ENCODE data around the gene TAS2R46.
"Not testable (repeated sequence)": the region's sequence is repeated elsewhere in the genome, so short reads cannot be mapped to it uniquely, and the experiment has no call there.

Gene TAS2R46, protein sequence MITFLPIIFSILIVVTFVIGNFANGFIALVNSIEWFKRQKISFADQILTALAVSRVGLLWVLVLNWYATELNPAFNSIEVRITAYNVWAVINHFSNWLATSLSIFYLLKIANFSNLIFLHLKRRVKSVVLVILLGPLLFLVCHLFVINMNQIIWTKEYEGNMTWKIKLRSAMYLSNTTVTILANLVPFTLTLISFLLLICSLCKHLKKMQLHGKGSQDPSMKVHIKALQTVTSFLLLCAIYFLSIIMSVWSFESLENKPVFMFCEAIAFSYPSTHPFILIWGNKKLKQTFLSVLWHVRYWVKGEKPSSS

DNA sequence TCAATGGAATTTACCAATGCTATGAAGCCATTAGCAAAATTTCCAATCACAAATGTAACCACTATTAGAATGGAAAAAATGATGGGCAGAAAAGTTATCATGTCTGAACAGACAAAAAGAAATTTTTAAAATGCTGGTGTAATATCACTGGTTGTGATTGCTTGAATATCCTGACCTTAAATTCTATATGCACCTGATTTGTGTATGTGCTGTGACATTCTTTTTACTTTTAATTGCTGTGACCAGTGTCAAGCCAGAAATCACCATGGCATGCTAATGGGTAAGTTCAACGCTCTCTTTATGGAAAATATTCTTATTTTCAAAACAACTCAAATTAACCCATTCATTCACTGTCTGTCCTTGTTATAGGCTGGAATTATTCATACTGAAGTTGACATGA lies at the start of gene TAS2R46:
Gene TAS2R46, minus strand, starts transcription at position 101 of the 400 bp plus-strand sequence. Its CDS starts 0 bp downstream, at position 101.
- DNase-seq (ENCODE audit: low spot score); in situ Hi-C loops (cut with MboI; ENCODE audit: low pct_unique_long_range_greater_than_20kb, low sequenced_read_pairs, unreplicated experiment): not testable (repeated sequence)

DNA sequence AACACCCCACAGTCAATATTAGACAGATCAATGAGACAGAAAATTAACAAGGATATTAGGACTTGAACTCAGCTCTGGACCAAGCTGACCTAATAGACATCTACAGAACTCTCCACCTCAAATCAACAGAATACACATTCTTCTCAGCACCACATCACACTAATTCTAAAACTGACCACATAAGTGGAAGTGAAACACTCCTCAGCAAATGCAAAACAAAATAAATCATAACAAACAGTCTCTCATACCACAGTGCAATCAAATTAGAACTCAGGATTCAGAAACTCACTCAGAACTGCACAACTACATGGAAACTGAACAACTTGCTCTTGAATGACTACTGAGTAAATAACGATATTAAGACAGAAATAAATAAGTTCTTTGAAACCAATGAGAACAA lies 49.1 kb upstream of the TAS2R46 start:
- in situ Hi-C loops (cut with MboI; ENCODE audit: low pct_unique_long_range_greater_than_20kb, low sequenced_read_pairs, unreplicated experiment); DNase-seq (ENCODE audit: low spot score): not testable (repeated sequence)

GRCh38 chr12:11108862-11109261 lies 46.8 kb upstream of the TAS2R46 start:
- no peak for DNase-seq (ENCODE audit: low spot score)
- in situ Hi-C loops (cut with MboI; ENCODE audit: low pct_unique_long_range_greater_than_20kb, low sequenced_read_pairs, unreplicated experiment), result no loop called here
- no peak for TF ChIP-seq CTCF (IDR thresholded peaks at IDR 0.05; ENCODE audit: extremely low read depth, insufficient read depth, missing control alignments)

- no peak for DNase-seq (ENCODE audit: low spot score)
- in situ Hi-C loops (cut with MboI; ENCODE audit: low pct_unique_long_range_greater_than_20kb, low sequenced_read_pairs, unreplicated experiment), result no loop called here
Measured at GRCh38 chr12:11107719-11108118, 45.6 kb upstream of the TAS2R46 start.

GRCh38 chr12:11106288-11106687 lies 44.2 kb upstream of the TAS2R46 start:
- no peak for TF ChIP-seq CTCF (IDR thresholded peaks at IDR 0.05; ENCODE audit: extremely low read depth, insufficient read depth, missing control alignments)
- no peak for DNase-seq (ENCODE audit: low spot score)
- in situ Hi-C loops (cut with MboI; ENCODE audit: low pct_unique_long_range_greater_than_20kb, low sequenced_read_pairs, unreplicated experiment), result no loop called here

More at GRCh38 chr12:11107719-11108118, 45.6 kb upstream of the TAS2R46 start:
- no peak for TF ChIP-seq CTCF (IDR thresholded peaks at IDR 0.05; ENCODE audit: extremely low read depth, insufficient read depth, missing control alignments)

DNA sequence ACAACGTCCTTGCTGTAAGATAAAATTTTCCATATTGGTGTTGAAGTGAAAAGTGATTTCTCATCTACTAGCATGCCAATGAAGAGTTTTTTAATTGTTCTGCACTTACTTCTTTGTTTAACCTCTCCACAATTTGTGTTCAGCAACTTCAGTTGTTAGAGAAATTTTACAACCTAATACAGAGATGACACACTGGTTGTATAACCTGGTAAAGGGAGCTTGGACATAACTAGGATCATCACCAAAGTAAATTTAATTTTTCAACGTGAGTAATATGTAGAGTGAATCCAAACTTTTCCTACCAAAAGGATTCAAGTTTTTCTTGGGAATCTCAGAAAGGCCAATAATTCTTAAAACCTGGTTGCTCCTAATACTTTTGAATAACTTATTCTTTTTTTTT lies 43.5 kb upstream of the TAS2R46 start:
- no peak for DNase-seq (ENCODE audit: low spot score)
- TF ChIP-seq CTCF (IDR thresholded peaks at IDR 0.05; ENCODE audit: extremely low read depth, insufficient read depth, missing control alignments), result no peak
- in situ Hi-C loops (cut with MboI; ENCODE audit: low pct_unique_long_range_greater_than_20kb, low sequenced_read_pairs, unreplicated experiment), result no loop called here

DNA sequence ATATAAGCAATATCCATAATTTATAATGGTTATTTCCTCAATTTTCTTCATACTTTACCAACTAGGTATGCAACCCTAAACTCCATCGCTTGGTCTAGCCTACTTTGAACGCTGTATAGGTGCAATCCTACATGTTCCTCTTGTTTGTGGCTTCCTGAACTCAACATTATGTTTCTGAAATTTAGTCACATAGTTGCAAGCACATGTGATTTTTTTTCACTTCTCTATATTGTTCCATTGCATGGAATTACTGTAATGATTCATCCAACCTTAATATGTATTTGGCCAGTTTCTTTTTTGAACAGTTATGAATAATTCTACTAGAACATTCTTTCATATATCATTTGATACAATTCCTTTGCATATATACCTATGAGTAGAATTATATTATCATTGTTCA lies 32.8 kb upstream of the TAS2R46 start:
- in situ Hi-C loops (cut with MboI; ENCODE audit: low pct_unique_long_range_greater_than_20kb, low sequenced_read_pairs, unreplicated experiment), result not testable (repeated sequence)

GRCh38 chr12:11092128-11092527 lies 30.0 kb upstream of the TAS2R46 start, which contains the start of gene TAS2R43:
TSS of gene TAS2R43 (minus strand) at chr12:11092313. CDS start at chr12:11092229, 84 bp downstream.
- TF ChIP-seq CTCF (IDR thresholded peaks at IDR 0.05; ENCODE audit: extremely low read depth, insufficient read depth, missing control alignments), result no peak
- DNase-seq (ENCODE audit: low spot score), result no peak
- in situ Hi-C loops (cut with MboI; ENCODE audit: low pct_unique_long_range_greater_than_20kb, low sequenced_read_pairs, unreplicated experiment), result no loop called here

More for the DNA sequence above, 32.8 kb upstream of the TAS2R46 start:
- DNase-seq (ENCODE audit: low spot score), result not testable (repeated sequence)

Measured in GM13977 (cell line).